RWPE1 (cell line): ENCODE results near the gene EMILIN2.
"Not testable (repeated sequence)": the region's sequence is repeated elsewhere in the genome, so short reads cannot be mapped to it uniquely, and the experiment has no call there.

ENCODE experiments used
- CTCF ChIA-PET: fragments of 350-600 bp; sonication (Branson Sonifier 250); formaldehyde crosslinking; extraction: SDS; loops from one replicate; lab custom pipeline; 2021; lab: Yijun Ruan, JAX
- POLR2A ChIA-PET: fragments of 400-600 bp; formaldehyde crosslinking; extraction: SDS; loops from one replicate; lab custom pipeline; 2020; ENCODE audit warnings: antibody characterized with exemption; ENCODE audit not compliant: low non-redundant PET; lab: Yijun Ruan, JAX
- DNase-seq: peaks from one replicate; pipeline ENCODE4 v3.0.0; 2012; ENCODE audit warnings: low spot score
- H3K27ac ChIP-seq: fragments of 450-650 bp; 2 replicates; pipeline ENCODE4 v1.5.1; 2017
- TF ChIP-seq, protein P1 (sequence below): fragments of 450-650 bp; conservative IDR thresholded peaks from 2 replicates; pipeline ENCODE4 v1.5.1; 2017; ENCODE audit warnings: low read depth, mild to moderate bottlenecking

The EMILIN2 gene

DNA sequence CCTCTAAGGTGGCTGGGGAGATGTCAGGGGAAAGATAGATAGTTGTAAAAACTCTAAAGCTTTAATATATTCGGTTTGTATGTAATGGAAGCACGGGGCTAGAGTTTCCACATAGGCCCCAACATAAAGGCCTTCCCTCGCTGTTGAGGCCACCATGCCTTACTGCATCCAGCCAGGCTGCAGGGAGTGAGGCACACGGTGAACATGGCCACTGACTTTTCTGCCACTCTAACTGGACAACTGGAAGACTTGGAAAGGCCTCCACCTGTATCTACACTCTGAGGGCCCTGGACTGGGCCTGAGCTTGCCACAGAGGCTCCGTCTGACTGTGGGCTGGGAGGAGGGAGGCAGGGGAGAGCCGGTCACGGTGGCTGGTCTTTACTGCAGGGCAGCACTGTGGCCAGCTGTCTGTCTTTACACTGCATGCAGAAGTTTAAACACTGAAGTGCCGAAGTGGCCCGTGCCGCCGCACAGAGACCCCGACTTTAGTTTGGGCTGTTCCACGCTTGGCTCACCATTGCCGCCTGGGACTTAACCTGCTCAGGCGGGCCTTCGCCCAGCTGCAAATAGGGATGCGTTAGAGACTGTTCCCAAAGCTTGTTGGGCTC is 66.7 kb downstream of the EMILIN2 start:
- no peak overlapping the region for H3K27ac ChIP-seq
- ChIA-PET CTCF (no interaction called here), POLR2A (no interaction called here)
- no peak for DNase-seq
- TF ChIP-seq, protein P1, sequence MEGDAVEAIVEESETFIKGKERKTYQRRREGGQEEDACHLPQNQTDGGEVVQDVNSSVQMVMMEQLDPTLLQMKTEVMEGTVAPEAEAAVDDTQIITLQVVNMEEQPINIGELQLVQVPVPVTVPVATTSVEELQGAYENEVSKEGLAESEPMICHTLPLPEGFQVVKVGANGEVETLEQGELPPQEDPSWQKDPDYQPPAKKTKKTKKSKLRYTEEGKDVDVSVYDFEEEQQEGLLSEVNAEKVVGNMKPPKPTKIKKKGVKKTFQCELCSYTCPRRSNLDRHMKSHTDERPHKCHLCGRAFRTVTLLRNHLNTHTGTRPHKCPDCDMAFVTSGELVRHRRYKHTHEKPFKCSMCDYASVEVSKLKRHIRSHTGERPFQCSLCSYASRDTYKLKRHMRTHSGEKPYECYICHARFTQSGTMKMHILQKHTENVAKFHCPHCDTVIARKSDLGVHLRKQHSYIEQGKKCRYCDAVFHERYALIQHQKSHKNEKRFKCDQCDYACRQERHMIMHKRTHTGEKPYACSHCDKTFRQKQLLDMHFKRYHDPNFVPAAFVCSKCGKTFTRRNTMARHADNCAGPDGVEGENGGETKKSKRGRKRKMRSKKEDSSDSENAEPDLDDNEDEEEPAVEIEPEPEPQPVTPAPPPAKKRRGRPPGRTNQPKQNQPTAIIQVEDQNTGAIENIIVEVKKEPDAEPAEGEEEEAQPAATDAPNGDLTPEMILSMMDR = no peak

DNA sequence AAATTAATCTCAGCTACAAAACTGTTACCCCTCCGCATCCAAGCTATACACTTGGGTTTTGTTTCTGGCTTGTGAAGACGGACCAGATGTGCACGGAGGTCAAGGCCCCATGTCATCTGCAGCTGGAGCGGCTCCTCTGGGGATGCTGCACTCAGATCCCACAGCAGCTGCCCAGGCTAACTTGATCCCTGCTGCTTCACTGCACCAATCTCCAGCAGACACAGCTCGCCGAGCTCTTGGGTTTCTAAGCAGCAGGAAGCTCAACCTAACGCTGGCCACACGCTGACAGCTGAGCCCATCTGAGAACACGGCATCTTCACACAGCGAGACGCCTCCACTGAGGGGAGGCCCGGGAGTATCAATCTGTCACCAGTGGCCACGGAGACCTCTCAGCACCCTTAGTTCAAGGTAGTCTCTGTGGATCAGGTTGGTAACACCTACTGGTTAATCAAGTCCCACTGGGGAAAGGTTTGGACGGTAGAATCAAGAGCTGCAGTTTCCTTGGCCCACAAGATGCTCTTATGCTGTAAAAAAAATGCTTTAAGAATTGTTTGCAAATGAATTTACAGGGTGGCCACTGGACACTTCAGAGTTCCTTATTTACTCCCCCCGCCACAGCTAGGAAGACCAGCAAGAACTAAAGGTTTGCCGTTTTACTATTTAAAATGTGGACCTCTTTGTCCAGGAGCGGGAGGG is 67.5 kb downstream of the EMILIN2 start:
- TF ChIP-seq, protein P1 = no peak
- ChIA-PET POLR2A (no interaction called here), CTCF (interaction anchor here (0.6 to 0.8 kb wide), 2 partner anchors 66 to 671 kb away, joined by 5 to 6 read pairs; no protein-coding TSS in a partner anchor)
- no peak overlapping the region for H3K27ac ChIP-seq
- DNase-seq = no peak

DNA sequence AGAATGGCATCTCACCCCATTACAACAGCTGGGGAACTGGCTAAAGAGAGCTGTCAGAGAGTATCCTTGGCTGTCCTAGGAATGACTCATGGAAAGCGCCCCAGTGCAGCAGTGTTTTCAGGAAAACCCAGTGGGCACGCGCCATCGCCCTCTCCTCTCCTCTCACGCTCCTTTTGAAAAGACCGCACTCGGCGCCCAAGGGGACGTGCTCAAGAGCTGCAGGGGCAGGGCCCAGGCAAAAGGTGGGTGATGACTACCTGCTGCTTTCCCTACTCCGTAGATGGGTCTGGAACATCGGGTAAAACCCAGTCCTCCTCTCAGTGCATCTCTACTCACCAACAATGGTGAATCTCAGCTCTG is 68.1 kb downstream of the EMILIN2 start:
- no peak overlapping the region for H3K27ac ChIP-seq
- TF ChIP-seq, protein P1 = no peak
- POLR2A ChIA-PET = no interaction called here
- no peak for DNase-seq
- CTCF ChIA-PET = interaction anchor here (0.5 to 0.8 kb wide), 3 partner anchors 9 to 93 kb away, joined by 4 to 6 read pairs (median 4); no protein-coding TSS in a partner anchor

DNA sequence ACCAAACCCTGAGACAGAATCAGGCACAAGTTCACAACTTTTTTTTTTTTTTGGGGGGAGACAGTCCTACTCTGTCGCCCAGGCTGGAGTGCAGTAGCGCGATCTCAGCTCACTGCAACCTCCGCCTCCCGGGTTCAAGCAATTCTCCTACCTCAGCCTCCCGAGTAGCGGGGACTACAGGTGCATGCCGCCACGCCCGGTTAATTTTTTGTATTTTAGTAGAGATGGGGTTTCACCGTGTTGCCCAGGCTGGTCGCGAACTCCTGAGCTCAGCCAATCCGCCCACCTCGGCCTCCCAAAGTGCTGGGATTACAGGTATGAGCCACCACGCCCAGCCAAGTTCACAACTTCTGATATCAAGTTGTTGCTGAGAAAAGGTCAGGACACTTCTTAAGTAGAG is 68.7 kb downstream of the EMILIN2 start:
- H3K27ac ChIP-seq, POLR2A ChIA-PET, DNase-seq: not testable (repeated sequence)
- CTCF ChIA-PET = interaction anchor here (0.5 to 0.6 kb wide), 2 partner anchors 8 to 94 kb away, joined by 4 read pairs; no protein-coding TSS in a partner anchor

DNA sequence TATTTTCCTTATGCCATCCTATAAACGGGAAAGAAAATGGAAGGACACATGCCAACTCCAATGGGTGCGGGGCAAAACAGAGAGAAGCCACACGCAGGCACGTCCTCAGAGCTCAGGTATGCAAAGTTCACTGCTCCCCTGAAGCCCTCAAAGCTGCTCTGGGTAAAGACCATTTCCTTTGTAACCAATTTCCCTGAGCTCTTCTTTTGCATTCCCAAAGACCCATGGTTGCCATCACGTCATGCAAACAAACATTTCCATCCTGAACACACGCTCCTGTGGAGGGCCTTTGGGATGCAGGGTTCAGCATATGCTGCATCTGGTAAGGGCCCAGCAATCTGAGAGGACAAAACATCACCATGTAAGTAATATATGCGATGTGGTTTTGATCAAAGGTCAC is 69.4 kb downstream of the EMILIN2 start:
- ChIA-PET CTCF (no interaction called here), POLR2A (no interaction called here)
- TF ChIP-seq, protein P1 = no peak
- no peak overlapping the region for H3K27ac ChIP-seq
- no peak for DNase-seq

DNA sequence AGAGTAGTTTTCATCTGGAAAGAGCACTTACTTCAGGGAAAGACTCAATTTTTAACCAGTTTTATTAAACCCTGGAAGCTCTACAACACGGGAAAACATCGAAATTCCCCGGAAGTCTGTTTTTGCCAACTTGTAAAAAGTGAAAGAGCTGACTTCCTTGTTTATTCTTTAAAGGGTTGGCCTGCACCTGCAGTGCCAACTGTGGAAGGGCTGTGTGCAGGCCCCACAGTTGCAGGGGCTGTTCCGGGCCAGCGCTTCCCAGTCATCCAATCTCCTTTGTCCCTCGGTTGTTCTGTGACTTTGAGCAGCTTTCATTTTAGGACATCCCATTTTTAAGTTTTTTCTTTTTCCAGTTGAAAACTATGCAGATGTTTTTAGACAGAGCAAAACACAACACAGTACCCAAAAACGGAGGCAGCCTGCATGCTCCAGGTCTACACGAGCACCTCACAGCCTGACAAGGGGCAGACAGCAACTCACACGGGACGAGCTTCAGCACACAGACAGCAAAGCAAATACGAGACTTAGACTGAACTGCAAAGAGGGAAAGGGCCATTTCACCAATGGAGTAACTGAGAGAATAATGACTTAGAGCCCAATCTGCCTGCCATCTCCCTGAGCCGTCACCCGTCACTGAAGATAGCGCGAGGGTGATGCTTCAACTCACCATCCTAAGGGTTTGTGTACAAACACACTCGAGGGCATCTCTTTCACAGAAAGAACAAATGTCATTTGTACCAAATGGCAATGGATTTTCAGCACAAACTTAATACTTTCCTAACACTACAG is 70.6 kb downstream of the EMILIN2 start:
- H3K27ac ChIP-seq = no peak overlapping the region
- ChIA-PET POLR2A (no interaction called here), CTCF (interaction anchor here (0.6 kb wide), 1 partner anchor 21 kb away, joined by 5 read pairs; no protein-coding TSS in a partner anchor)
- TF ChIP-seq, protein P1 = no peak
- no peak for DNase-seq
